Neural cell (in vitro differentiated cells): ENCODE measurements around the gene AK8. TPM values are rescaled to one million over a fixed set of nuclear protein-coding genes. Genes with fewer than 3 reads are reported as not detected.

Experiments used
- H2AFZ ChIP-seq: fragments of 200-600, 300-800 bp; sonication (generic), shearing (Covaris generic); 2 replicates; pipeline ENCODE4 v1.6.0; 2014; ENCODE audit warnings: low read depth, mild to moderate bottlenecking, antibody characterized with exemption, low read length, moderate library complexity
- H3F3A ChIP-seq: fragments of 200-600 bp; shearing (Covaris generic); 2 replicates; pipeline ENCODE4 v1.6.1; 2016; ENCODE audit warnings: mild to moderate bottlenecking, moderate library complexity, mixed read lengths, antibody characterized with exemption, low read length; ENCODE audit not compliant: insufficient read depth, poor library complexity, severe bottlenecking
- H3K27ac ChIP-seq: fragments of 200-600, 300-800 bp; sonication (generic), shearing (Covaris generic); 2 replicates; pipeline ENCODE4 v1.5.1; 2014; ENCODE audit warnings: mild to moderate bottlenecking, low read length, moderate library complexity
- H3K27me3 ChIP-seq: fragments of 300-800, 200-600 bp; sonication (generic), shearing (Covaris generic); 2 replicates; pipeline ENCODE4 v1.6.0; 2014; ENCODE audit warnings: mild to moderate bottlenecking, low read depth, low read length, moderate library complexity; ENCODE audit not compliant: insufficient read depth
- H3K36me3 ChIP-seq: fragments of 300-800, 200-600 bp; sonication (generic), shearing (Covaris generic); 2 replicates; pipeline ENCODE4 v1.5.1; 2014; ENCODE audit warnings: mild to moderate bottlenecking, antibody characterized with exemption, low read length, moderate library complexity; ENCODE audit not compliant: insufficient read depth
- H3K4me2 ChIP-seq: fragments of 300-800, 200-600 bp; sonication (generic), shearing (Covaris generic); 2 replicates; pipeline ENCODE4 v1.6.0; 2014; ENCODE audit warnings: mild to moderate bottlenecking, low read length
- H3K4me3 ChIP-seq: fragments of 300-800, 200-600 bp; sonication (generic), shearing (Covaris generic); 2 replicates; pipeline ENCODE4 v1.5.1; 2014; ENCODE audit warnings: mild to moderate bottlenecking, low read length, moderate library complexity
- H3K79me2 ChIP-seq: fragments of 200-600 bp; shearing (Covaris generic); replicated peaks from 2 replicates; pipeline ENCODE4 v1.6.0; 2014; ENCODE audit warnings: mild to moderate bottlenecking, low read length, moderate library complexity; ENCODE audit not compliant: insufficient read depth
- H3K9ac ChIP-seq: fragments of 300-800, 200-600 bp; sonication (generic), shearing (Covaris generic); 2 replicates; pipeline ENCODE4 v1.6.1; 2016; ENCODE audit warnings: mild to moderate bottlenecking, low read length, mixed read lengths
- H3K9me2 ChIP-seq: fragments of 200-600 bp; shearing (Covaris generic); 2 replicates; pipeline ENCODE4 v1.6.1; 2016; ENCODE audit warnings: mild to moderate bottlenecking, low read length, mixed read lengths; ENCODE audit not compliant: insufficient read depth
- H3K9me3 ChIP-seq: fragments of 200-600, 300-800 bp; sonication (generic), shearing (Covaris generic); 2 replicates; pipeline ENCODE4 v1.6.1; 2016; ENCODE audit warnings: mild to moderate bottlenecking, mixed run types, low read length, moderate library complexity, mixed read lengths
- H4K20me1 ChIP-seq: fragments of 200-600 bp; shearing (Covaris generic); 2 replicates; pipeline ENCODE4 v1.6.1; 2016; ENCODE audit warnings: mild to moderate bottlenecking, mixed run types; ENCODE audit not compliant: insufficient read depth
- EP300 ChIP-seq: fragments of 450-650 bp; conservative IDR thresholded peaks from 2 replicates; pipeline ENCODE4 v1.6.1; 2014; ENCODE audit warnings: antibody characterized with exemption, mild to moderate bottlenecking, moderate library complexity; ENCODE audit not compliant: poor library complexity, severe bottlenecking
- EZH2 ChIP-seq: fragments of 200-600, 300-800 bp; shearing (Covaris generic), sonication (generic); IDR thresholded peaks from 2 replicates; pipeline ENCODE4 v1.6.1; 2014; ENCODE audit warnings: antibody characterized with exemption, low read length, borderline replicate concordance, mild to moderate bottlenecking; ENCODE audit not compliant: insufficient read depth, poor library complexity, severe bottlenecking
- MXI1 ChIP-seq: fragments of 450-650 bp; conservative IDR thresholded peaks from 2 replicates; pipeline ENCODE4 v1.6.1; 2014; ENCODE audit warnings: antibody characterized with exemption, mild to moderate bottlenecking; ENCODE audit not compliant: poor library complexity, severe bottlenecking
- POLR2AphosphoS5 ChIP-seq: IDR thresholded peaks from 2 replicates; pipeline ENCODE4 v1.6.1; 2012
- RAD21 ChIP-seq: fragments of 450-650 bp; conservative IDR thresholded peaks from 2 replicates; pipeline ENCODE4 v1.6.1; 2014; ENCODE audit warnings: antibody characterized with exemption, mild to moderate bottlenecking, moderate library complexity
- REST ChIP-seq: IDR thresholded peaks from 2 replicates; pipeline ENCODE4 v1.6.1; 2012; ENCODE audit warnings: borderline replicate concordance
- SMC3 ChIP-seq: fragments of 450-650 bp; conservative IDR thresholded peaks from 2 replicates; pipeline ENCODE4 v1.6.1; 2014; ENCODE audit warnings: antibody characterized with exemption, mild to moderate bottlenecking, moderate library complexity; ENCODE audit not compliant: poor library complexity
- TAF1 ChIP-seq: IDR thresholded peaks from 2 replicates; pipeline ENCODE4 v1.6.1; 2012; ENCODE audit warnings: low read depth
- polyA plus RNA-seq: library from polyadenylated mRNA; depleted of rRNA; stranded (reverse); fragments of >200 nt; gene quantifications from 2 replicates; pipeline ENCODE4 v1.2.3, GENCODE V29; 2014
- TF ChIP-seq, protein P1 (sequence below): fragments of 450-650 bp; IDR thresholded peaks from 2 replicates; pipeline ENCODE4 v1.5.1; 2014; ENCODE audit warnings: antibody characterized with exemption, mild to moderate bottlenecking, moderate library complexity; ENCODE audit not compliant: poor library complexity, severe bottlenecking

AK8 gene
- polyA plus RNA-seq, 1 donor from 2014 or later, result 0.71 TPM

DNA sequence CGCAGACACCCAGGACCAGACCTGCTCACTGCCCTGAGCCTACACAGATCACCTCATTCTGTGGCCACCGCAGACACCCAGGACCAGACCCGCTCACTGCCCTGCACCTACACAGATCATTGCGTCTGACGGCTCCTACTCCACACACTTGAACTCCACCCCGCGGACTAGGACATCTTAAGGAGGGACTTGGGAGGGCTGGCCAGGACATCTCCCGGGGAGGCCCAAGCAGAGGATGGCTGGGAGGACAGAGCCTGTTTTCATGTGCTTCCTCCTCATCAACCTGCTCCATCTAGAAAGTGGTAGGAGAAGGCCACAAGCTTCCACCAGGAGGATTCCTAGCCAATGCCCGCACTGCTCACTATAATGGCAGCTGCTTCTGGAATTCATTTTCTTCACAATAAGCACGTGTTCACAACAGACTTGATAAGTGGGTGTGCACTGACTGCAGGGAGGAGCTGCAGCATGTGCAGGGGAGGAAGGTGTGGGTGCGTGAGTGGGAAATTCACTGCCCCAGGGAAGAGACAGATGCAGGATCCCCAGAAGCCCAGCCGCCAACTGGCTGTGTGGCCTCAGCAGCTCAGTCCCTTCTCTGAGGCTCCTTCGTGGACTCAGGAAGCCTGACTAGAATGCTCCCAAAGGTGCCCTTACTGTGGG is 64.8 kb downstream of the AK8 start:
- Histone ChIP-seq H3K27me3 (no peaks in the 10 kb centered on the region), H3K9me3 (no peaks in the 10 kb centered on the region), H2AFZ (no peak overlapping the region), H3K27ac (no peak overlapping the region), H3K4me3 (no peak overlapping the region), H3K4me2 (no peak overlapping the region), H3F3A (no peaks in the 10 kb centered on the region), H3K79me2 (no peaks in the 10 kb centered on the region), H3K9ac (no peak overlapping the region), H4K20me1 (no peaks in the 10 kb centered on the region), H3K36me3 (no peaks in the 10 kb centered on the region), H3K9me2 (no peaks in the 10 kb centered on the region)
- TF ChIP-seq, protein P1, sequence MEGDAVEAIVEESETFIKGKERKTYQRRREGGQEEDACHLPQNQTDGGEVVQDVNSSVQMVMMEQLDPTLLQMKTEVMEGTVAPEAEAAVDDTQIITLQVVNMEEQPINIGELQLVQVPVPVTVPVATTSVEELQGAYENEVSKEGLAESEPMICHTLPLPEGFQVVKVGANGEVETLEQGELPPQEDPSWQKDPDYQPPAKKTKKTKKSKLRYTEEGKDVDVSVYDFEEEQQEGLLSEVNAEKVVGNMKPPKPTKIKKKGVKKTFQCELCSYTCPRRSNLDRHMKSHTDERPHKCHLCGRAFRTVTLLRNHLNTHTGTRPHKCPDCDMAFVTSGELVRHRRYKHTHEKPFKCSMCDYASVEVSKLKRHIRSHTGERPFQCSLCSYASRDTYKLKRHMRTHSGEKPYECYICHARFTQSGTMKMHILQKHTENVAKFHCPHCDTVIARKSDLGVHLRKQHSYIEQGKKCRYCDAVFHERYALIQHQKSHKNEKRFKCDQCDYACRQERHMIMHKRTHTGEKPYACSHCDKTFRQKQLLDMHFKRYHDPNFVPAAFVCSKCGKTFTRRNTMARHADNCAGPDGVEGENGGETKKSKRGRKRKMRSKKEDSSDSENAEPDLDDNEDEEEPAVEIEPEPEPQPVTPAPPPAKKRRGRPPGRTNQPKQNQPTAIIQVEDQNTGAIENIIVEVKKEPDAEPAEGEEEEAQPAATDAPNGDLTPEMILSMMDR, result no peak
- no peak for TF ChIP-seq RAD21
- TF ChIP-seq REST, result no peak
- no peak for TF ChIP-seq TAF1
- TF ChIP-seq SMC3, result no peak
- TF ChIP-seq EZH2, result no peak
- TF ChIP-seq MXI1, result no peak
- TF ChIP-seq EP300, result no peak
- no peak for TF ChIP-seq POLR2AphosphoS5

DNA sequence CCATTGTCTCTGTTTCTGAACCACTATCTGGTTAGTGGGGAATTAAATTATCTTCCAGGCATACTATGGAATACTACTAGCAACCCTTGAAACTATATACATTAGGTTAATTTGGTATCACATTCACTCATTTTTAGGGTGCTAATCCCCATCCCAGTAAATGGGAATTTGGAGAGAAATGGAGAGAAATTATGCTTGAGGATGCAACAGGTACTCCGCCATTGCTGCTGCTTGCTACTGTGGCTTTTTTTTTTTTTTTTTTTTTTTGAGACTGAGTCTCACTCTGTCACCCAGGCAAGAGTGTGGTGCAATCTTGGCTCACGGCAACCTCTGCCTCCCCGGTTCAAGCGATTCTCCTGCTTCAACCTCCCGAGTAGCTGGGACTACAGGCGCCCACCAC is 66.1 kb downstream of the AK8 start:
- Histone ChIP-seq H3K27me3 (no peaks in the 10 kb centered on the region), H3K4me3 (no peak overlapping the region), H3K9ac (no peak overlapping the region), H3K79me2 (no peaks in the 10 kb centered on the region), H3K9me3 (no peaks in the 10 kb centered on the region), H3K9me2 (no peaks in the 10 kb centered on the region), H3K36me3 (no peaks in the 10 kb centered on the region), H3F3A (no peaks in the 10 kb centered on the region), H2AFZ (no peak overlapping the region), H4K20me1 (no peaks in the 10 kb centered on the region), H3K27ac (no peak overlapping the region), H3K4me2 (no peak overlapping the region)
- no peak for TF ChIP-seq REST
- no peak for TF ChIP-seq RAD21
- no peak for TF ChIP-seq POLR2AphosphoS5
